Activated CD4-positive, alpha-beta T cell treated with anti-CD3 and anti-CD28 coated beads for 4 hours (primary cell): ENCODE data around the gene KATNB1.
A peak's percentile ranks its signal among the peaks of the same experiment; 100 is the strongest.
"Not testable (repeated sequence)": the region's sequence is repeated elsewhere in the genome, so short reads cannot be mapped to it uniquely, and the experiment has no call there.

Experiments used
- DNase-seq, 2 donors: peaks; one replicate each; pipeline ENCODE4 v3.0.0-alpha.2; 2020

The KATNB1 gene

GRCh38 chr16:57726433-57726947, 9.1 kb upstream of the KATNB1 start:
- DNase-seq, result no peak

GRCh38 chr16:57727610-57728009, 8.0 kb upstream of the KATNB1 start:
- DNase-seq, result no peak

- DNase-seq, result no peak
These were observed 7.0 kb upstream of the KATNB1 start for GRCh38 chr16:57728336-57729181.

- DNase-seq, result no peak
These were observed 6.4 kb upstream of the KATNB1 start for GRCh38 chr16:57729182-57729484.

GRCh38 chr16:57729852-57730251, 5.7 kb upstream of the KATNB1 start:
- DNase-seq, result not testable (repeated sequence)

- no peak for DNase-seq
These were observed 4.5 kb upstream of the KATNB1 start for GRCh38 chr16:57730771-57731730.

- DNase-seq, result no peak
These were observed 3.5 kb upstream of the KATNB1 start for GRCh38 chr16:57732037-57732436.

- DNase-seq, result no peak
These were observed 2.9 kb upstream of the KATNB1 start for GRCh38 chr16:57732714-57733113.

- no peak for DNase-seq
These were observed 1.2 kb upstream of the KATNB1 start for GRCh38 chr16:57734308-57734924.

GRCh38 chr16:57734925-57735754, 430 bp upstream of the KATNB1 start:
- DNase-seq, result peak; percentile 96 to 97

GRCh38 chr16:57736419-57737351, 1.1 kb downstream of the KATNB1 start:
- peak; percentile 33 for DNase-seq

- no peak for DNase-seq
These were observed 3.3 kb downstream of the KATNB1 start for GRCh38 chr16:57738844-57739243.

- DNase-seq, result no peak
These were observed 4.3 kb downstream of the KATNB1 start for GRCh38 chr16:57739756-57740422.

GRCh38 chr16:57740423-57741071, 5.0 kb downstream of the KATNB1 start:
- no peak for DNase-seq

GRCh38 chr16:57741660-57742191, 6.2 kb downstream of the KATNB1 start:
- DNase-seq, result no peak

GRCh38 chr16:57742543-57742942, 7.0 kb downstream of the KATNB1 start:
- no peak for DNase-seq

- no peak for DNase-seq
These were observed 7.9 kb downstream of the KATNB1 start for GRCh38 chr16:57743458-57743857.

GRCh38 chr16:57743886-57744641, 8.5 kb downstream of the KATNB1 start:
- no peak for DNase-seq

- DNase-seq, result no peak
These were observed 9.0 kb downstream of the KATNB1 start for GRCh38 chr16:57744642-57744903.
